Natural killer cell (primary cell): Measurements from ENCODE around the gene VEZF1. TPM values are rescaled to one million over a fixed set of nuclear protein-coding genes. Genes with fewer than 3 reads are reported as not detected.

Experiments used
- ATAC-seq, 3 donors: fragments of 150-1000 bp in 2 of 3; fragments of 200-7000 bp in 1 of 3; cut with Tn5 transposase; 1 replicate in 1 of 3; 2 replicates in 2 of 3; pipeline ENCODE4 v1.10.0; 2021; ENCODE audit warnings: mild to moderate bottlenecking in 2 of 3, moderate library complexity in 2 of 3
- DNase-seq, 2 donors: peaks; one replicate each; pipeline versions ENCODE4 v3.0.0 to v3.0.0-alpha.2; 2013 to 2021; ENCODE audit warnings: mixed read lengths in 1 of 2
- H3K27ac ChIP-seq: one replicate; pipeline ENCODE4 v1.5.1; 2013; ENCODE audit warnings: mild to moderate bottlenecking, low read length
- H3K27me3 ChIP-seq: one replicate; pipeline ENCODE4 v1.6.1; 2013; ENCODE audit warnings: low read length; ENCODE audit not compliant: control insufficient read depth, insufficient read depth
- H3K36me3 ChIP-seq: one replicate; pipeline ENCODE4 v1.6.1; 2013; ENCODE audit warnings: low read length; ENCODE audit not compliant: control insufficient read depth, insufficient read depth
- H3K4me1 ChIP-seq: one replicate; pipeline ENCODE4 v1.6.1; 2013; ENCODE audit warnings: low read length; ENCODE audit not compliant: control insufficient read depth, insufficient read depth
- H3K4me3 ChIP-seq: one replicate; pipeline ENCODE4 v1.5.1; 2013; ENCODE audit warnings: low read length
- H3K9me3 ChIP-seq: one replicate; pipeline ENCODE4 v1.6.1; 2013; ENCODE audit warnings: low read length; ENCODE audit not compliant: control insufficient read depth, insufficient read depth
- H3K27ac Mint-ChIP-seq, 2 donors: one replicate each; pipeline ENCODE4 v1.8.0; 2022; ENCODE audit warnings: mild to moderate bottlenecking in 2 of 2, mixed read lengths in 2 of 2, moderate library complexity in 1 of 2
- H3K27me3 Mint-ChIP-seq, 2 donors: one replicate each; pipeline ENCODE4 v1.8.0; 2022; ENCODE audit warnings: low read depth in 2 of 2, mixed read lengths in 2 of 2
- H3K36me3 Mint-ChIP-seq: one replicate; pipeline ENCODE4 v1.8.0; 2022; ENCODE audit warnings: mixed read lengths
- H3K4me1 Mint-ChIP-seq, 2 donors: one replicate each; pipeline ENCODE4 v1.8.0; 2022; ENCODE audit warnings: mixed read lengths in 2 of 2
- H3K4me3 Mint-ChIP-seq: one replicate; pipeline ENCODE4 v1.8.0; 2022; ENCODE audit warnings: mild to moderate bottlenecking, moderate library complexity, mixed read lengths
- H3K9me3 Mint-ChIP-seq, 2 donors: one replicate each; pipeline ENCODE4 v1.8.0; 2022; ENCODE audit warnings: mixed read lengths in 2 of 2
- CTCF ChIP-seq: fragments of 200-600 bp; IDR thresholded peaks from one replicate; pipeline ENCODE4 v1.8.0; 2022; ENCODE audit warnings: antibody characterized with exemption
- WGBS: methylation state at CpG from one replicate; pipeline ENCODE4 v1.1.7; 2013; ENCODE audit warnings: missing lambda C conversion rate; ENCODE audit not compliant: insufficient coverage; 5-methylcytosine and 5-hydroxymethylcytosine counted together
- intact Hi-C: fragments of 100-400 bp; cut with micrococcal nuclease; formaldehyde crosslinking; loops from one replicate; pipeline ENCODE4 v1.14.2; 2022
- total RNA-seq, 4 donors: library from RNA; stranded (reverse); fragments of 120-200 nt in 1 of 4; gene quantifications; one replicate each; pipeline versions ENCODE4 v1.2.3 to v1.2.4, GENCODE V29; 2013 to 2022

Gene VEZF1
- total RNA-seq, 3 donors from 2014 or later (not counting 1 experiment from before 2014, with no cell fraction given) = 49.8 to 64.6 (median 63.4) TPM

- Histone ChIP-seq H3K4me1 (peaks cover 25% of the 10 kb centered on the region), H3K36me3 (no peaks in the 10 kb centered on the region), H3K4me3 (no peak overlapping the region), H3K9me3 (no peaks in the 10 kb centered on the region), H3K27ac (no peak overlapping the region), H3K27me3 (peaks cover 9% of the 10 kb centered on the region)
- peaks cover 37 to 49% of the 10 kb centered on the region in 2 donors for H3K27me3 Mint-ChIP-seq
- 93% methylated on average over 3 of the region's 3 CpGs for WGBS
- no peaks in the 10 kb centered on the region for H3K9me3 Mint-ChIP-seq
- H3K4me3 Mint-ChIP-seq = no peak overlapping the region
- no peak overlapping the region for H3K27ac Mint-ChIP-seq
- DNase-seq (no peak), ATAC-seq (no peak)
- H3K36me3 Mint-ChIP-seq = no peaks in the 10 kb centered on the region
- H3K4me1 Mint-ChIP-seq = peaks cover 17 to 36% of the 10 kb centered on the region in 2 donors
- intact Hi-C loops = no loop called here
- TF ChIP-seq CTCF = no peak
These were observed 30.2 kb downstream of the VEZF1 start for GRCh38 chr17:57957886-57958285.

GRCh38 chr17:57957120-57957850 lies 30.8 kb downstream of the VEZF1 start:
- Mint-ChIP-seq H3K4me3 (peak overlapping the region; percentile 1), H3K36me3 (no peaks in the 10 kb centered on the region), H3K27me3 (peaks cover 37 to 47% of the 10 kb centered on the region in 2 donors), H3K27ac (no peak overlapping the region), H3K4me1 (peaks cover 17 to 41% of the 10 kb centered on the region in 2 donors), H3K9me3 (no peaks in the 10 kb centered on the region)
- Histone ChIP-seq H3K4me1 (peaks cover 28% of the 10 kb centered on the region), H3K27me3 (peaks cover 9% of the 10 kb centered on the region), H3K27ac (no peak overlapping the region), H3K9me3 (no peaks in the 10 kb centered on the region), H3K4me3 (no peak overlapping the region), H3K36me3 (no peaks in the 10 kb centered on the region)
- no peak for ATAC-seq
- no peak for TF ChIP-seq CTCF
- intact Hi-C loops = no loop called here
- no peak for DNase-seq
- WGBS = 92% methylated on average over 7 of the region's 8 CpGs

- Mint-ChIP-seq H3K27ac (peak overlapping the region in 1 of 2 donors; percentile 33), H3K9me3 (no peaks in the 10 kb centered on the region), H3K4me1 (peaks cover 17 to 41% of the 10 kb centered on the region in 2 donors), H3K27me3 (peaks cover 37 to 43% of the 10 kb centered on the region in 2 donors), H3K4me3 (peak overlapping the region; percentile 82), H3K36me3 (no peaks in the 10 kb centered on the region)
- Histone ChIP-seq H3K4me1 (peaks cover 28% of the 10 kb centered on the region), H3K36me3 (no peaks in the 10 kb centered on the region), H3K4me3 (no peak overlapping the region), H3K9me3 (no peaks in the 10 kb centered on the region), H3K27ac (no peak overlapping the region), H3K27me3 (peaks cover 9% of the 10 kb centered on the region)
- TF ChIP-seq CTCF = no peak
- intact Hi-C loops = no loop called here
- WGBS = 42% methylated on average over 13 of the region's 13 CpGs
- ATAC-seq = peak; percentile 60 to 75 (median 66)
- peak; percentile 39 to 78 for DNase-seq
These were observed 31.5 kb downstream of the VEZF1 start for GRCh38 chr17:57956291-57957119.
